Fibroblast of peridontal ligament (primary cell): ENCODE data around the gene FOXR2.

Experiments used
- DNase-seq: peaks from one replicate; pipeline ENCODE4 v3.0.0-alpha.2; 2010; ENCODE audit errors: extremely low read depth

The FOXR2 gene

GRCh38 chrX:55623100-55623499 lies at the start of gene FOXR2:
Gene FOXR2 (plus strand): TSS chrX:55623400. CDS start chrX:55623712, 312 bp downstream.
- DNase-seq, result no peak

GRCh38 chrX:55579115-55579514 lies 44.1 kb upstream of the FOXR2 start:
- no peak for DNase-seq

- no peak for DNase-seq
Measured at GRCh38 chrX:55582447-55582846, 40.8 kb upstream of the FOXR2 start.

GRCh38 chrX:55593296-55593695 lies 29.9 kb upstream of the FOXR2 start:
- no peak for DNase-seq

GRCh38 chrX:55593756-55594257 lies 29.4 kb upstream of the FOXR2 start:
- DNase-seq, result no peak

- no peak for DNase-seq
Measured at GRCh38 chrX:55598333-55598732, 24.9 kb upstream of the FOXR2 start.

- DNase-seq, result no peak
Measured at GRCh38 chrX:55619547-55619946, 3.7 kb upstream of the FOXR2 start.

GRCh38 chrX:55624403-55624802 lies 1.2 kb downstream of the FOXR2 start:
- no peak for DNase-seq

GRCh38 chrX:55636109-55636508 lies 12.9 kb downstream of the FOXR2 start:
- DNase-seq, result no peak

GRCh38 chrX:55638933-55639332 lies 15.7 kb downstream of the FOXR2 start:
- DNase-seq, result no peak

- no peak for DNase-seq
Measured at GRCh38 chrX:55640854-55641253, 17.7 kb downstream of the FOXR2 start.

- no peak for DNase-seq
Measured at GRCh38 chrX:55648434-55648833, 25.2 kb downstream of the FOXR2 start.

GRCh38 chrX:55659931-55660330 lies 36.7 kb downstream of the FOXR2 start:
- DNase-seq, result no peak

GRCh38 chrX:55663584-55663983 lies 40.4 kb downstream of the FOXR2 start:
- DNase-seq, result no peak

- no peak for DNase-seq
Measured at GRCh38 chrX:55668084-55668483, 44.9 kb downstream of the FOXR2 start.
